Retinal pigment epithelial cell (primary cell): ENCODE data around the gene DAW1.

Experiments used
- DNase-seq: peaks from one replicate; pipeline ENCODE4 v3.0.0-alpha.2; 2010; ENCODE audit warnings: low read depth
- H3K4me3 ChIP-seq: 2 replicates; pipeline ENCODE4 v1.5.1; 2011; ENCODE audit warnings: mild to moderate bottlenecking, low read length, control low read depth, moderate library complexity
- TF ChIP-seq, protein P1 (sequence below): conservative IDR thresholded peaks from 2 replicates; pipeline ENCODE4 v1.5.1; 2011; ENCODE audit warnings: low read depth, low read length, control low read depth, inconsistent platforms

Gene DAW1

DNA sequence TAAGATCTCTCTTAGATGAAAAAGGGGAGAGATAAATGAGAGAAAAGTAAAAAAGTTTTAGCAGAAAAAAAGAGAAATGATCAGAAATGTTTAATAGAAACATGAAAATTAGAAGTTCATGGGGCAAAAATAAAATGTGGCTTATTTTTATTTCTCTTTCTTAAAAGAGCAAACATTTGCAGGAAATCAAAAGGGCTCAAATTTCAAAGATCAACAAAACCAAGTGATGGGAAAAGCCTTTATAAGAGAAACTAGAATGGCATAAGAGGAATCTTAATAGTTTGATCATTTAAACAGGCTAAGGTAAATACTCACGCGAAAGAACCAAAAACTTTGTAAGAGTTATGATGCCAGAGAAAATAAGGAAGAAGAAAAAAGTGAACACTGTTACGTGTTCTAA lies 23.3 kb upstream of the DAW1 start:
- TF ChIP-seq, protein P1, sequence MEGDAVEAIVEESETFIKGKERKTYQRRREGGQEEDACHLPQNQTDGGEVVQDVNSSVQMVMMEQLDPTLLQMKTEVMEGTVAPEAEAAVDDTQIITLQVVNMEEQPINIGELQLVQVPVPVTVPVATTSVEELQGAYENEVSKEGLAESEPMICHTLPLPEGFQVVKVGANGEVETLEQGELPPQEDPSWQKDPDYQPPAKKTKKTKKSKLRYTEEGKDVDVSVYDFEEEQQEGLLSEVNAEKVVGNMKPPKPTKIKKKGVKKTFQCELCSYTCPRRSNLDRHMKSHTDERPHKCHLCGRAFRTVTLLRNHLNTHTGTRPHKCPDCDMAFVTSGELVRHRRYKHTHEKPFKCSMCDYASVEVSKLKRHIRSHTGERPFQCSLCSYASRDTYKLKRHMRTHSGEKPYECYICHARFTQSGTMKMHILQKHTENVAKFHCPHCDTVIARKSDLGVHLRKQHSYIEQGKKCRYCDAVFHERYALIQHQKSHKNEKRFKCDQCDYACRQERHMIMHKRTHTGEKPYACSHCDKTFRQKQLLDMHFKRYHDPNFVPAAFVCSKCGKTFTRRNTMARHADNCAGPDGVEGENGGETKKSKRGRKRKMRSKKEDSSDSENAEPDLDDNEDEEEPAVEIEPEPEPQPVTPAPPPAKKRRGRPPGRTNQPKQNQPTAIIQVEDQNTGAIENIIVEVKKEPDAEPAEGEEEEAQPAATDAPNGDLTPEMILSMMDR: no peak
- no peak overlapping the region for H3K4me3 ChIP-seq
- no peak for DNase-seq

DNA sequence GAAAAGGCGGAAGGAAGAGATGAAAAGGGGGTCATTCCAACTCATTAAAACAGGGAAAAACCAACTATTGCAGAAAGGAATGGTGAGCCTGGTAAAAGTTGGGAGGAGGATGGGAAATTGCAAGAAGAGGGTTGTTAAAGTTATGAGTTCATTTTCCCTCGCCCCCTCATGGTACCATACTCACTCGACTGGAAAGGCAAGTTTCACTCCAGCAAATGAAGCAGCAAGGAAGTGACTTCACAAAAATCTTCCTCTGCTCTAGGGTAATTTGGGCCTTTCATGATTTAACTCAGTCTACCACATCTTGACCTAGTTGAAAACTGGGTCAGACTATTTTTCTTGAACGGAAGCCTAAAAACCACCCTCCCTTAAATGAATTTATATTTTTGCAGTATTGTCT lies 22.8 kb upstream of the DAW1 start:
- no peak overlapping the region for H3K4me3 ChIP-seq
- no peak for DNase-seq
- TF ChIP-seq, protein P1: no peak

DNA sequence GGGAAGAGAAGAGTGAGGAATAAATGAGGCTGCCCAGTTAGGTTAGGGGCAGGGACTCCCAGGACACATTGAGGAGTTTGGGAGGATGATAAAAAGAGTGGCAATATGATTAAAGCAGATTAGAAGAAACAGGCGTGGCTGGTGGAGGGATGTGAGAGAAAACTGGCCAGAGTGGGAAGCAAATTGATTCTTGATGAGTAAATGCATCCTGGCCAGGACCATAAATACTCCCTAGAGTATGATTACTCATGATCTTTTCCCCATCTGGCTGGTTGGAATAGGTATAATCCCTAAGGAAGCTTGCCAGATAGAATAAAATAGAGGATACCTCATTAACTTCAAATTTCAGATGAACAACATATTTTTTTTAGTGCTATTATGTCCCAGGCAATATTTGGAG lies 21.5 kb upstream of the DAW1 start:
- TF ChIP-seq, protein P1: no peak
- H3K4me3 ChIP-seq: no peak overlapping the region
- DNase-seq: no peak

DNA sequence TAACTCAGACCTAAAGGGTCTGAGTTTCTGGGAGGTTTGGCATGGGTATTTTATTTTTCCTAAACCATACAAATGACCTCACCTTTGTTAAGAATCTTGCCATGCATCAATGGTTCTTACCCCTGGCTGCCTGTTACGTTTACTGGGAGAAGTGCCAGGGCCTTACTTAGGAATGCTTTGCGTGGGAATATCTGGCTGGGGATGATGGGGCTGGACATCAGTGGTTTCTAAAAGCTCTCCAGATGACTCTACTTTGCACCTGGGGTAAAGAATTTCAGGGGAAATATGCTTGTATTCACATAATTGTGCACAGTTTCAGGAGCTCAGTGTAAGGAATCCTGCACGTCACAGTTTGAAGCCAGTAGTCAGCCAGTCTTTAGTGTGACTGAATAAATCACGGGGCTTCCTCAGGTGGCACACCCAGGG lies 18.2 kb upstream of the DAW1 start:
- TF ChIP-seq, protein P1: no peak
- peak; percentile 94 for DNase-seq
- H3K4me3 ChIP-seq: no peak overlapping the region

DNA sequence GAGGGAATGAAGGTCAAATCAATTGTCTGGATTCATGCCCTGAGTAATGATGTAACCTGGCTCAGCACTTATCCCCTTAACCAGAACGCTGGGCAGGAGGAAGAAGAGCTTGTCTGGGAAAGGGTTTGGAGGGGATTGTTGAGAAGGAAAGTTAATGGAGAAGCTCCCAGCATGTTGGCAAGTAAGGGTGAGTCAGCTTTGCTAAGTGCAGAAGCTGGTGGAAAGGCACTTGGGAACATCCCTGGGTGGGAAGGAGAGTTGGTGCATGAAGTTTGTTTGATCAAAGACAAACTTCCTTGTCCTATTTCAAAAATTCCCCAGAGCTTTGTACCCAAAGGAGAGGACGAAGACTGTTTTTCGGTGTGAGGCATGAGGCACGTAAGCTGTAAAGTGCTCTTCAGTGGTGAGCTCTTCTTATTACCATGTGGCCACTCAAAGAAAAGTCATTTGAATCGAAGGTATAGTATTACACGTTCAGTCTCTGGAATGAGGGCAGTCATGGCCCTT lies 17.6 kb upstream of the DAW1 start:
- TF ChIP-seq, protein P1: no peak
- no peak overlapping the region for H3K4me3 ChIP-seq
- no peak for DNase-seq

DNA sequence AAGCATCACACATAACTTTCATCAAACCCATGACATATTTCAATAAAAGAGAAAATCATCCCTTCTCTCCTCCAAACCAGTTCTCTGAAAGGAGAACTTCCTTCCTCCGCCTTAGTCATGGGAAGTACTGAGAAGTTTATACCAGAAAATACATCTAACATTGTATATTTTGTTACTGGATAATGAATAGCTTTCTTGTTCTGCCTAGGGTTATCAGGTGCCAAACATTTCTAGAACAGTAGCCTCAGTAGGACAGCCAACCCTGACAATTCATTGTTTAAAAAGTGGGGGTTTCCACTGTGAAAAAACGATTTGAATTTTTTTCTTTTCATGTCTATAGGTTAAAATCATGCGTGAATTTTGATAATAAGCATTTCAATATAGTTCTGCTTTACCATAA lies 16.0 kb upstream of the DAW1 start:
- TF ChIP-seq, protein P1: no peak
- no peak overlapping the region for H3K4me3 ChIP-seq
- no peak for DNase-seq

DNA sequence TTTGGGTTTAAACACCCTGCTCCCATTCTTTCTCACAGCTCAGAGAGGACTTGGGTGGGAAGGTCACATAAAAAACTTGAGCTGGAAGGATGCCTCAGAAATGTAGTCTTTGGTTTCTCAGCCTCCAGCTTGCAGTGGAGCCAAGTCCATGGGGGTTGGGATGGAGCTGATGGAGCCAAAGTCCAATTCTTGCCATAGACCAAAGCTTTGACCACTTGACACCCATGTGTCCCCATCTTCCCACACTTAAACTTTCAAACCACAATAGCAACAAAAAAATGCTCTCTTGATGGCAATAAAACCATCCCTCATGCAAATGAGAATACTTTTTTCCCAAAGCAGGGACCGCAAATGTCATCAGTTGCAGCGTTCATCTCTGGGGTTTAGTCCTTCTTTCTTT lies 14.7 kb upstream of the DAW1 start:
- no peak for DNase-seq
- no peak overlapping the region for H3K4me3 ChIP-seq
- TF ChIP-seq, protein P1: no peak
